Liver (tissue), 9 donors: ENCODE measurements around the gene OR2A2. TPM values are rescaled to one million over a fixed set of nuclear protein-coding genes. Genes with fewer than 3 reads are reported as not detected.
A peak's percentile ranks its signal among the peaks of the same experiment; 100 is the strongest.

Experiments used
- DNase-seq: peaks from one replicate; pipeline ENCODE4 v3.0.0-alpha.2; 2017; ENCODE audit warnings: low spot score
- H3K27ac ChIP-seq, 2 donors: one replicate each; pipeline ENCODE4 v1.7.0; 2013; ENCODE audit warnings: inconsistent platforms in 2 of 2, low read length in 2 of 2, control low read depth in 1 of 2, low read depth in 1 of 2, mild to moderate bottlenecking in 1 of 2
- H3K27me3 ChIP-seq, 4 donors: one replicate each; pipeline versions ENCODE4 v1.6.1 to v1.7.0; 2013; ENCODE audit warnings: low read length in 3 of 4, inconsistent platforms in 1 of 4, mild to moderate bottlenecking in 1 of 4, moderate library complexity in 1 of 4; ENCODE audit not compliant: control insufficient read depth in 4 of 4, insufficient read depth in 4 of 4
- H3K36me3 ChIP-seq, 4 donors: one replicate each; pipeline versions ENCODE4 v1.6.1 to v1.7.0; 2013; ENCODE audit warnings: low read length in 3 of 4, mild to moderate bottlenecking in 3 of 4, low read depth in 1 of 4, moderate library complexity in 1 of 4; ENCODE audit not compliant: control insufficient read depth in 4 of 4, insufficient read depth in 3 of 4
- H3K4me1 ChIP-seq, 4 donors: one replicate each; pipeline versions ENCODE4 v1.6.1 to v1.7.0; 2013; ENCODE audit warnings: low read length in 3 of 4, mild to moderate bottlenecking in 3 of 4, moderate library complexity in 1 of 4; ENCODE audit not compliant: control insufficient read depth in 4 of 4, insufficient read depth in 4 of 4
- H3K4me3 ChIP-seq, 3 donors: one replicate each; pipeline versions ENCODE4 v1.6.1 to v1.7.0; 2013; ENCODE audit warnings: low read length in 3 of 3, control low read depth in 1 of 3, low read depth in 1 of 3, mild to moderate bottlenecking in 1 of 3
- H3K9ac ChIP-seq, 2 donors: one replicate each; pipeline ENCODE4 v1.7.0; 2013; ENCODE audit warnings: low read length in 2 of 2, mild to moderate bottlenecking in 2 of 2, moderate library complexity in 2 of 2, control low read depth in 1 of 2, low read depth in 1 of 2
- H3K9me3 ChIP-seq, 4 donors: one replicate each; pipeline versions ENCODE4 v1.6.1 to v1.7.0; 2013; ENCODE audit warnings: low read length in 3 of 4; ENCODE audit not compliant: control insufficient read depth in 4 of 4
- EGR1 ChIP-seq, 2 donors: IDR thresholded peaks; 2 replicates each; pipeline ENCODE4 v1.6.1; 2016 to 2018; ENCODE audit warnings: antibody characterized with exemption in 2 of 2, low read depth in 2 of 2
- FOXA1 ChIP-seq: IDR thresholded peaks from 2 replicates; pipeline ENCODE4 v1.6.1; 2016; ENCODE audit warnings: antibody characterized with exemption
- FOXA2 ChIP-seq: IDR thresholded peaks from 2 replicates; pipeline ENCODE4 v1.6.1; 2016; ENCODE audit warnings: antibody characterized with exemption
- GABPA ChIP-seq, 2 donors: IDR thresholded peaks in 1 of 2; conservative IDR thresholded peaks in 1 of 2; 2 replicates each; pipeline ENCODE4 v1.6.1; 2016; ENCODE audit warnings: antibody characterized with exemption in 2 of 2, mild to moderate bottlenecking in 1 of 2, moderate library complexity in 1 of 2
- HNF4A ChIP-seq, 2 donors: conservative IDR thresholded peaks; 2 replicates each; pipeline ENCODE4 v1.6.1; 2016; ENCODE audit warnings: antibody characterized with exemption in 2 of 2, mild to moderate bottlenecking in 2 of 2
- HNF4G ChIP-seq: IDR thresholded peaks from 2 replicates; pipeline ENCODE4 v1.6.1; 2016; ENCODE audit warnings: antibody characterized with exemption
- JUND ChIP-seq, 2 donors: IDR thresholded peaks; 2 replicates each; pipeline ENCODE4 v1.6.1; 2016; ENCODE audit warnings: antibody characterized with exemption in 2 of 2
- NR2F2 ChIP-seq: IDR thresholded peaks from 2 replicates; pipeline ENCODE4 v1.6.1; 2016; ENCODE audit warnings: antibody characterized with exemption
- RAD21 ChIP-seq, 2 donors: IDR thresholded peaks; 2 replicates each; pipeline ENCODE4 v1.6.1; 2016; ENCODE audit warnings: antibody characterized with exemption in 2 of 2, mild to moderate bottlenecking in 2 of 2
- RXRA ChIP-seq, 2 donors: IDR thresholded peaks; 2 replicates each; pipeline ENCODE4 v1.6.1; 2017 to 2018; ENCODE audit warnings: antibody characterized with exemption in 2 of 2, mild to moderate bottlenecking in 1 of 2
- SP1 ChIP-seq: IDR thresholded peaks from 2 replicates; pipeline ENCODE4 v1.6.1; 2018; ENCODE audit warnings: antibody characterized with exemption, mild to moderate bottlenecking
- TAF1 ChIP-seq: conservative IDR thresholded peaks from 2 replicates; pipeline ENCODE4 v1.6.1; 2016; ENCODE audit warnings: antibody characterized with exemption, mild to moderate bottlenecking
- YY1 ChIP-seq: IDR thresholded peaks from 2 replicates; pipeline ENCODE4 v1.6.1; 2016; ENCODE audit warnings: antibody characterized with exemption, mild to moderate bottlenecking
- WGBS: extraction: QIAGEN DNeasy Blood & Tissue Kit; methylation state at CpG from one replicate; pipeline ENCODE4 v1.1.7; 2013; 5-methylcytosine and 5-hydroxymethylcytosine counted together
- polyA plus RNA-seq, 2 donors: library from polyadenylated mRNA; stranded (reverse) in 1 of 2; unstranded in 1 of 2; fragments of 200-250 nt in 1 of 2; fragments of >200 nt in 1 of 2; fragmentation: Nextera tagmentation in 1 of 2; extraction: Ambion mirVana in 1 of 2; gene quantifications; one replicate each; pipeline versions ENCODE4 v1.2.1 to v1.2.3, GENCODE V29; 2013 to 2015
- total RNA-seq, 2 donors: library from RNA; depleted of rRNA; stranded (reverse); fragments of >200 nt; gene quantifications; one replicate each; pipeline ENCODE4 v1.2.3, GENCODE V29; 2014
- TF ChIP-seq, protein P1 (sequence below): IDR thresholded peaks from 2 replicates; pipeline ENCODE4 v1.6.1; 2016; ENCODE audit warnings: antibody characterized with exemption, mild to moderate bottlenecking
- TF ChIP-seq, protein P2 (sequence below): IDR thresholded peaks from 2 replicates; pipeline ENCODE4 v1.6.1; 2016; ENCODE audit warnings: antibody characterized with exemption
- TF ChIP-seq, protein P3 (sequence below): IDR thresholded peaks from 2 replicates; pipeline ENCODE4 v1.6.1; 2016; ENCODE audit warnings: antibody characterized with exemption
- TF ChIP-seq, protein P4 (sequence below): IDR thresholded peaks from 2 replicates; pipeline ENCODE4 v1.6.1; 2016; ENCODE audit warnings: antibody characterized with exemption
- TF ChIP-seq, protein P5 (sequence below): fragments of 150-350 bp; IDR thresholded peaks from 2 replicates; pipeline ENCODE4 v1.5.1; 2017; ENCODE audit warnings: improper control_type of control experiment, low read depth, low read length; ENCODE audit not compliant: missing input control
- donor health status: healthy.
- donor health status: healthy.
- donor health status: healthy.
- donor health status: healthy.
- donor health status: healthy.

OR2A2 gene
- total and polyA plus RNA-seq, 4 donors: not detected

DNA sequence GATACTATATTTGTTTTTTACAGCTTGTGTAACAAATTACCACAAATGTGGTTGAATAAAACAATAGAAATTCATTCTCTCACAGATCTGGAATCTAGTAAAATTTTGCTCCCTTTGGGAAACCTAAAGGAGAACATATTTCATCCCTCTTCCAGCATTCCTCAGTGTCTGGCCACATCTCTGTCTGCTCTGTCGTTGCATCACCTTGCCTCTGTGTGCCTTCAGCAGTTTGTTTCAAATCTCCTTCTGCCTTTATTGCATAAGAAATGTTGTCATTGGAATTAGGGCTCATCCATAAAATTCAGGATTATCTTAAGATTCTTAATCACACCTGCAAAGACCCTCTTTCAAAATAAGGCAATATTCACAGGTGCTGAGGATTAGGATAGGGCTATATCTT, 28.1 kb downstream of the OR2A2 start:
- no peaks in the 10 kb centered on the region for H3K36me3 ChIP-seq
- TF ChIP-seq HNF4A (conservative IDR thresholded peaks at IDR 0.05) (peak in 1 of 2 donors; percentile 15), TAF1 (no peak), RXRA (IDR thresholded peaks at IDR 0.05) (no peak), JUND (IDR thresholded peaks at IDR 0.05) (no peak)
- TF ChIP-seq, protein P1, sequence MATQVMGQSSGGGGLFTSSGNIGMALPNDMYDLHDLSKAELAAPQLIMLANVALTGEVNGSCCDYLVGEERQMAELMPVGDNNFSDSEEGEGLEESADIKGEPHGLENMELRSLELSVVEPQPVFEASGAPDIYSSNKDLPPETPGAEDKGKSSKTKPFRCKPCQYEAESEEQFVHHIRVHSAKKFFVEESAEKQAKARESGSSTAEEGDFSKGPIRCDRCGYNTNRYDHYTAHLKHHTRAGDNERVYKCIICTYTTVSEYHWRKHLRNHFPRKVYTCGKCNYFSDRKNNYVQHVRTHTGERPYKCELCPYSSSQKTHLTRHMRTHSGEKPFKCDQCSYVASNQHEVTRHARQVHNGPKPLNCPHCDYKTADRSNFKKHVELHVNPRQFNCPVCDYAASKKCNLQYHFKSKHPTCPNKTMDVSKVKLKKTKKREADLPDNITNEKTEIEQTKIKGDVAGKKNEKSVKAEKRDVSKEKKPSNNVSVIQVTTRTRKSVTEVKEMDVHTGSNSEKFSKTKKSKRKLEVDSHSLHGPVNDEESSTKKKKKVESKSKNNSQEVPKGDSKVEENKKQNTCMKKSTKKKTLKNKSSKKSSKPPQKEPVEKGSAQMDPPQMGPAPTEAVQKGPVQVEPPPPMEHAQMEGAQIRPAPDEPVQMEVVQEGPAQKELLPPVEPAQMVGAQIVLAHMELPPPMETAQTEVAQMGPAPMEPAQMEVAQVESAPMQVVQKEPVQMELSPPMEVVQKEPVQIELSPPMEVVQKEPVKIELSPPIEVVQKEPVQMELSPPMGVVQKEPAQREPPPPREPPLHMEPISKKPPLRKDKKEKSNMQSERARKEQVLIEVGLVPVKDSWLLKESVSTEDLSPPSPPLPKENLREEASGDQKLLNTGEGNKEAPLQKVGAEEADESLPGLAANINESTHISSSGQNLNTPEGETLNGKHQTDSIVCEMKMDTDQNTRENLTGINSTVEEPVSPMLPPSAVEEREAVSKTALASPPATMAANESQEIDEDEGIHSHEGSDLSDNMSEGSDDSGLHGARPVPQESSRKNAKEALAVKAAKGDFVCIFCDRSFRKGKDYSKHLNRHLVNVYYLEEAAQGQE: no peak
- TF ChIP-seq, protein P2, sequence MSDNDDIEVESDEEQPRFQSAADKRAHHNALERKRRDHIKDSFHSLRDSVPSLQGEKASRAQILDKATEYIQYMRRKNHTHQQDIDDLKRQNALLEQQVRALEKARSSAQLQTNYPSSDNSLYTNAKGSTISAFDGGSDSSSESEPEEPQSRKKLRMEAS: peak; percentile 10
- TF ChIP-seq, protein P3, sequence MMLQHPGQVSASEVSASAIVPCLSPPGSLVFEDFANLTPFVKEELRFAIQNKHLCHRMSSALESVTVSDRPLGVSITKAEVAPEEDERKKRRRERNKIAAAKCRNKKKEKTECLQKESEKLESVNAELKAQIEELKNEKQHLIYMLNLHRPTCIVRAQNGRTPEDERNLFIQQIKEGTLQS: peak; percentile 69
- 29% methylated on average over 1 of the region's 1 CpG for WGBS
- no peak for DNase-seq
- no peak overlapping the region for H3K4me3 ChIP-seq
- peaks cover 1 to 7% (median 3%) of the 10 kb centered on the region in 4 donors for H3K4me1 ChIP-seq
- H3K9me3 ChIP-seq: no peaks in the 10 kb centered on the region
- H3K27ac ChIP-seq: no peak overlapping the region
- no peaks in the 10 kb centered on the region for H3K27me3 ChIP-seq
- H3K9ac ChIP-seq: no peak overlapping the region

DNA sequence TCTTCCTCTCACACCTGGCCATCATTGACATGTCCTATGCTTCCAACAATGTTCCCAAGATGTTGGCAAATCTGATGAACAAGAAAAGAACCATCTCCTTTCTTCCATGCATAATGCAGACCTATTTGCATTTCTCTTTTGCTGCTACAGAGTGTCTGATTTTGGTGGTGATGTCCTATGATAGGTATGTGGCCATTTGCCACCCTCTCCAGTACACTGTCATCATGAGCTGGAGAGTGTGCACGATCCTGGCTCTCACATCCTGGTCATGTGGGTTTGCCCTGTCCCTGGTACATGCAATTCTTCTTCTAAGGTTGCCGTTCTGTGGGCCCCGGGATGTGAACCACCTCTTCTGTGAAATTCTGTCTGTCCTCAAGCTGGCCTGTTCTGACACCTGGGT, 32.8 kb downstream of the OR2A2 start:
- H3K27me3 ChIP-seq: no peaks in the 10 kb centered on the region
- H3K9ac ChIP-seq: no peak overlapping the region
- H3K4me1 ChIP-seq: peaks cover 0 to 8% (median 1%) of the 10 kb centered on the region in 4 donors
- H3K36me3 ChIP-seq: no peaks in the 10 kb centered on the region
- no peak overlapping the region for H3K27ac ChIP-seq
- no peak for DNase-seq
- H3K4me3 ChIP-seq: no peak overlapping the region
- TF ChIP-seq RAD21 (IDR thresholded peaks at IDR 0.05): no peak
- TF ChIP-seq, protein P3: no peak
- no peak for TF ChIP-seq HNF4G
- TF ChIP-seq, protein P2: no peak
- no peak for TF ChIP-seq SP1
- TF ChIP-seq TAF1: no peak
- TF ChIP-seq FOXA1: no peak
- TF ChIP-seq, protein P4, sequence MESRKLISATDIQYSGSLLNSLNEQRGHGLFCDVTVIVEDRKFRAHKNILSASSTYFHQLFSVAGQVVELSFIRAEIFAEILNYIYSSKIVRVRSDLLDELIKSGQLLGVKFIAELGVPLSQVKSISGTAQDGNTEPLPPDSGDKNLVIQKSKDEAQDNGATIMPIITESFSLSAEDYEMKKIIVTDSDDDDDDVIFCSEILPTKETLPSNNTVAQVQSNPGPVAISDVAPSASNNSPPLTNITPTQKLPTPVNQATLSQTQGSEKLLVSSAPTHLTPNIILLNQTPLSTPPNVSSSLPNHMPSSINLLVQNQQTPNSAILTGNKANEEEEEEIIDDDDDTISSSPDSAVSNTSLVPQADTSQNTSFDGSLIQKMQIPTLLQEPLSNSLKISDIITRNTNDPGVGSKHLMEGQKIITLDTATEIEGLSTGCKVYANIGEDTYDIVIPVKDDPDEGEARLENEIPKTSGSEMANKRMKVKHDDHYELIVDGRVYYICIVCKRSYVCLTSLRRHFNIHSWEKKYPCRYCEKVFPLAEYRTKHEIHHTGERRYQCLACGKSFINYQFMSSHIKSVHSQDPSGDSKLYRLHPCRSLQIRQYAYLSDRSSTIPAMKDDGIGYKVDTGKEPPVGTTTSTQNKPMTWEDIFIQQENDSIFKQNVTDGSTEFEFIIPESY: no peak
- TF ChIP-seq JUND (IDR thresholded peaks at IDR 0.05): no peak
- TF ChIP-seq HNF4A (conservative IDR thresholded peaks at IDR 0.05): no peak
- TF ChIP-seq, protein P1: no peak
- TF ChIP-seq GABPA (IDR thresholded peaks at IDR 0.05 in 1 of 2, conservative IDR thresholded peaks at IDR 0.05 in 1 of 2): no peak
- no peak for TF ChIP-seq FOXA2
- no peak for TF ChIP-seq NR2F2
- TF ChIP-seq, protein P5, sequence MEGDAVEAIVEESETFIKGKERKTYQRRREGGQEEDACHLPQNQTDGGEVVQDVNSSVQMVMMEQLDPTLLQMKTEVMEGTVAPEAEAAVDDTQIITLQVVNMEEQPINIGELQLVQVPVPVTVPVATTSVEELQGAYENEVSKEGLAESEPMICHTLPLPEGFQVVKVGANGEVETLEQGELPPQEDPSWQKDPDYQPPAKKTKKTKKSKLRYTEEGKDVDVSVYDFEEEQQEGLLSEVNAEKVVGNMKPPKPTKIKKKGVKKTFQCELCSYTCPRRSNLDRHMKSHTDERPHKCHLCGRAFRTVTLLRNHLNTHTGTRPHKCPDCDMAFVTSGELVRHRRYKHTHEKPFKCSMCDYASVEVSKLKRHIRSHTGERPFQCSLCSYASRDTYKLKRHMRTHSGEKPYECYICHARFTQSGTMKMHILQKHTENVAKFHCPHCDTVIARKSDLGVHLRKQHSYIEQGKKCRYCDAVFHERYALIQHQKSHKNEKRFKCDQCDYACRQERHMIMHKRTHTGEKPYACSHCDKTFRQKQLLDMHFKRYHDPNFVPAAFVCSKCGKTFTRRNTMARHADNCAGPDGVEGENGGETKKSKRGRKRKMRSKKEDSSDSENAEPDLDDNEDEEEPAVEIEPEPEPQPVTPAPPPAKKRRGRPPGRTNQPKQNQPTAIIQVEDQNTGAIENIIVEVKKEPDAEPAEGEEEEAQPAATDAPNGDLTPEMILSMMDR: no peak
- no peak for TF ChIP-seq EGR1 (IDR thresholded peaks at IDR 0.05; ENCODE audit: low read depth in 2 of 2)
- no peak for TF ChIP-seq YY1
- no peak for TF ChIP-seq RXRA (IDR thresholded peaks at IDR 0.05)
- WGBS: 92% methylated on average over 3 of the region's 3 CpGs
- peaks cover 0 to 6% (median 1%) of the 10 kb centered on the region in 4 donors for H3K9me3 ChIP-seq
